Choroid plexus epithelial cell (primary cell): Measurements from ENCODE around the gene COL4A1.

Source experiments
- DNase-seq: peaks from one replicate; pipeline ENCODE4 v3.0.0-alpha.2; 2010; ENCODE audit warnings: low read depth
- H3K4me3 ChIP-seq: 2 replicates; pipeline ENCODE4 v1.5.1; 2011; ENCODE audit warnings: low read depth, mild to moderate bottlenecking, control low read depth, low read length, moderate library complexity
- CTCF ChIP-seq: conservative IDR thresholded peaks from 2 replicates; pipeline ENCODE4 v1.5.1; 2011; ENCODE audit warnings: low read depth, mild to moderate bottlenecking, control low read depth, inconsistent platforms, low read length, moderate library complexity

Gene COL4A1

GRCh38 chr13:110220471-110220870 lies 86.5 kb downstream of the COL4A1 start:
- no peak for DNase-seq
- H3K4me3 ChIP-seq, result no peak overlapping the region
- no peak for TF ChIP-seq CTCF

GRCh38 chr13:110218581-110219201 lies 88.3 kb downstream of the COL4A1 start:
- no peak overlapping the region for H3K4me3 ChIP-seq
- no peak for TF ChIP-seq CTCF
- DNase-seq, result peak; percentile 83

- DNase-seq, result no peak
Measured at GRCh38 chr13:110217811-110218210, 89.1 kb downstream of the COL4A1 start.

GRCh38 chr13:110217085-110217484 lies 89.9 kb downstream of the COL4A1 start:
- no peak for TF ChIP-seq CTCF
- H3K4me3 ChIP-seq, result no peak overlapping the region
- no peak for DNase-seq

More at GRCh38 chr13:110217811-110218210, 89.1 kb downstream of the COL4A1 start:
- H3K4me3 ChIP-seq, result no peak overlapping the region
- TF ChIP-seq CTCF, result no peak

- TF ChIP-seq CTCF, result no peak
- no peak overlapping the region for H3K4me3 ChIP-seq
- DNase-seq, result peak; percentile 93
Measured at GRCh38 chr13:110216398-110217041, 90.4 kb downstream of the COL4A1 start.

- TF ChIP-seq CTCF, result no peak
- no peak for DNase-seq
- no peak overlapping the region for H3K4me3 ChIP-seq
Measured at GRCh38 chr13:110216006-110216397, 91.0 kb downstream of the COL4A1 start.

- no peak overlapping the region for H3K4me3 ChIP-seq
- DNase-seq, result peak; percentile 53
- no peak for TF ChIP-seq CTCF
Measured at GRCh38 chr13:110215606-110216005, 91.4 kb downstream of the COL4A1 start.
